ENCODE data around the gene HUNK.

DNA sequence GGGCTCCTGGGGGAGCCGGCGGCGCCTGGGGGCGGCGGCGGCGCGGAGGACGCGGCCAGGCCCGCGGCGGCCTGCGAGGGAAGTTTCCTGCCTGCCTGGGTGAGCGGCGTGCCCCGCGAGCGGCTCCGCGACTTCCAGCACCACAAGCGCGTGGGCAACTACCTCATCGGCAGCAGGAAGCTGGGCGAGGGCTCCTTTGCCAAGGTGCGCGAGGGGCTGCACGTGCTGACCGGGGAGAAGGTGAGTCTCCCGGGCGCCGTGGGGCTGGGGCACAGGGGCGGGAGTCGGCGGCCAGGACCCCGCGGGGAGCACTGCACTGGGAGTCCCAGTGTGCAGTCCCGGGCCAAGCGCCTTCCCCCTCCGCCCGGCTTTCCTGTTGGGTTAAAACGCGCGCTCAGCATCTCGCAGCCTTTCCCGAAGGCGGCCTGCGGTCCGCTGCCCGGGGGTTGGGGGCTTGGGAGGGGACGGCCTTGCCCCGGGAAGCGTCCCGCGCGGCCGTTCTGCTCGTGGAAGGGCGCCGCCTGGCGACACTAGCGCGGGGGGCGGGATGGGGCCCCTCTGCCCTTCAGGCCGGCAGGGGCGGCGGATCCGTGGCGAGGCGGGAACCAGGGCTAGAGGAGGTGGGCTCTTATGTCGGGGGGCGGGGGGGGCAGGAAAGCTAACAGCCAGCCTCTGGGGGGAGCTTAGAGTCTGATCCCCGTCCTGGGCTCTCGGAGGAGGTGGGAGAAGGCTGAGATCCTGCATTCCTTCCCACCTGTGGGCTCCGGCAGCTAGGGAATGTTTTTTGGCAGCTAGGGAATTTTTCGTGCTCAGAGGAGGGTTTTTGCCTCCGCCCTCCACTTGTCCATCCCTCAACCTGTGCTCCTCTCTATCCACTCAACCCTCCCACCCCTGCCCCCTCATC is 1.1 kb downstream of the HUNK start:
- TF ChIP-seq, protein P1, sequence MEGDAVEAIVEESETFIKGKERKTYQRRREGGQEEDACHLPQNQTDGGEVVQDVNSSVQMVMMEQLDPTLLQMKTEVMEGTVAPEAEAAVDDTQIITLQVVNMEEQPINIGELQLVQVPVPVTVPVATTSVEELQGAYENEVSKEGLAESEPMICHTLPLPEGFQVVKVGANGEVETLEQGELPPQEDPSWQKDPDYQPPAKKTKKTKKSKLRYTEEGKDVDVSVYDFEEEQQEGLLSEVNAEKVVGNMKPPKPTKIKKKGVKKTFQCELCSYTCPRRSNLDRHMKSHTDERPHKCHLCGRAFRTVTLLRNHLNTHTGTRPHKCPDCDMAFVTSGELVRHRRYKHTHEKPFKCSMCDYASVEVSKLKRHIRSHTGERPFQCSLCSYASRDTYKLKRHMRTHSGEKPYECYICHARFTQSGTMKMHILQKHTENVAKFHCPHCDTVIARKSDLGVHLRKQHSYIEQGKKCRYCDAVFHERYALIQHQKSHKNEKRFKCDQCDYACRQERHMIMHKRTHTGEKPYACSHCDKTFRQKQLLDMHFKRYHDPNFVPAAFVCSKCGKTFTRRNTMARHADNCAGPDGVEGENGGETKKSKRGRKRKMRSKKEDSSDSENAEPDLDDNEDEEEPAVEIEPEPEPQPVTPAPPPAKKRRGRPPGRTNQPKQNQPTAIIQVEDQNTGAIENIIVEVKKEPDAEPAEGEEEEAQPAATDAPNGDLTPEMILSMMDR (IDR thresholded peaks at IDR 0.05; ENCODE audit: low read length): peak; percentile 75
- TF ChIP-seq EZH2 (optimal IDR thresholded peaks at IDR 0.05; ENCODE audit: low read depth, low read length) (no peak), EZH2phosphoT487 (IDR thresholded peaks at IDR 0.05; ENCODE audit: low read length) (no peak)

Measured in MM.1S (cell line).